Testis (tissue), 3 donors: ENCODE measurements around the gene C5orf47. TPM values are rescaled to one million over a fixed set of nuclear protein-coding genes. Genes with fewer than 3 reads are reported as not detected.

Source experiments
- DNase-seq: peaks from one replicate; pipeline ENCODE4 v3.0.0-alpha.2; 2019
- H3K27ac ChIP-seq, 2 donors: fragments of 200-600 bp; sonication (generic); one replicate each; pipeline ENCODE4 v1.5.1; 2019
- H3K27me3 ChIP-seq: fragments of 200-600 bp; sonication (generic); one replicate; pipeline ENCODE4 v1.5.1; 2019
- H3K36me3 ChIP-seq: fragments of 200-600 bp; sonication (generic); one replicate; pipeline ENCODE4 v1.5.1; 2017; ENCODE audit warnings: low read depth; ENCODE audit errors: missing control alignments
- H3K4me1 ChIP-seq: fragments of 200-600 bp; sonication (generic); one replicate; pipeline ENCODE4 v1.5.1; 2019
- H3K4me3 ChIP-seq, 2 donors: fragments of 200-600 bp; sonication (generic); one replicate each; pipeline ENCODE4 v1.5.1; 2017 to 2019
- H3K9me3 ChIP-seq: fragments of 200-600 bp; sonication (generic); one replicate; pipeline ENCODE4 v1.5.1; 2017
- POLR2A ChIP-seq: fragments of 450-650 bp; IDR thresholded peaks from one replicate; pipeline ENCODE4 v1.6.1; 2017; ENCODE audit warnings: antibody characterized with exemption, mild to moderate bottlenecking, moderate library complexity
- WGBS, 2 donors: methylation state at CpG; one replicate each; pipeline ENCODE4 v1.1.5; 2018; 5-methylcytosine and 5-hydroxymethylcytosine counted together
- intact Hi-C: fragments of 100-400 bp; cut with DNase I; formaldehyde crosslinking; loops from one replicate; pipeline ENCODE4 v1.15.1; 2023; ENCODE audit warnings: low total_unique reads
- polyA plus RNA-seq: library from polyadenylated mRNA; stranded (reverse); fragments of 350-450 nt; fragmentation: Illumina TruSeq; extraction: RNeasy Lipid Tissue Mini Kit (QIAGEN cat#74804); gene quantifications from one replicate; pipeline ENCODE4 v1.2.3, GENCODE V29; 2014; ENCODE audit warnings: low read depth, low replicate concordance; ENCODE audit not compliant: insufficient read depth
- total RNA-seq, 2 donors: library from RNA; depleted of rRNA; stranded (reverse); fragments of >200 nt; gene quantifications; one replicate each; pipeline ENCODE4 v1.2.3, GENCODE V29; 2016
- TF ChIP-seq, protein P1 (sequence below), 3 experiments: fragments of 450-650 bp in 2 of 3; fragments of 200-600 bp in 1 of 3; sonication (generic) in 1 of 3; IDR thresholded peaks; one replicate each; pipeline ENCODE4 v1.5.1; 2016 to 2019; ENCODE audit warnings: antibody characterized with exemption in 3 of 3, mild to moderate bottlenecking in 2 of 3, moderate library complexity in 1 of 3

The C5orf47 gene
- total and polyA plus RNA-seq, 3 donors from 2014 or later: 26.0 to 43.5 (median 29.0) TPM

DNA sequence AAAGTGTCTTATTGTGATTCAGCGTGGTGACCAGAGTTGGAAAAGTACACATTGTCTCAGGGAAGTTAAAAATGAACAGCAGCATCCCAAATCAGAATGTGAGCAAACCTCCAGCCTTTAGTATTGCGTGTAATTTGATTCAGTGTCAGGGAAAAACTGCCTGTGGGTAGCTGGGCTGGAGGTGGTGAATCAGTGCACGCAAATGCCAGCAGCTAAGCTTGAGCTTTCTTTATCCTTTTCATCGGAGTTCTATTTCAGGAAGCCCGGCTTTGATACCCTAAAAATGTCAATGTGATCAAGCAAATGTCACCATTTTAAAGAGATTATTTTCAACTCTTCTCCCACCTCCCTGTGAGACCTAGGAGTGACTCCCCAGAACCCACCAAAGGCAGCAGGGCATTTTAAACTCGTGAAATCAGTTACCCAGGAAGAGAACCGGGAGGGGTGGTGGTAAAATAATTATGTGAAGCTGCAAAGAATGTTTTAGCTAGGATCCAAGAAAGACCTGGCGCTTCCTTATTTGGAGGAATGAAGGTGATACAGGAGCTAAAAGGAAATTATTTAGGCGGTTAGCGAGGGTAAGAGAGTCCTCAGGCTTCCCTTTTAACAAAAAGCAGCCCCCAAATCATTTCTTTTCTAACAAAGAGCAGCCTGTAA is 25.7 kb upstream of the C5orf47 start:
- Histone ChIP-seq H3K4me1 (no peaks in the 10 kb centered on the region), H3K9me3 (no peaks in the 10 kb centered on the region), H3K36me3 (no peaks in the 10 kb centered on the region), H3K27me3 (no peaks in the 10 kb centered on the region), H3K27ac (no peak overlapping the region), H3K4me3 (no peak overlapping the region)
- TF ChIP-seq POLR2A: no peak
- intact Hi-C loops: no loop called here
- no peak for DNase-seq
- WGBS, 2 donors: 40 to 59% methylated on average over 10 of the region's 10 CpGs

DNA sequence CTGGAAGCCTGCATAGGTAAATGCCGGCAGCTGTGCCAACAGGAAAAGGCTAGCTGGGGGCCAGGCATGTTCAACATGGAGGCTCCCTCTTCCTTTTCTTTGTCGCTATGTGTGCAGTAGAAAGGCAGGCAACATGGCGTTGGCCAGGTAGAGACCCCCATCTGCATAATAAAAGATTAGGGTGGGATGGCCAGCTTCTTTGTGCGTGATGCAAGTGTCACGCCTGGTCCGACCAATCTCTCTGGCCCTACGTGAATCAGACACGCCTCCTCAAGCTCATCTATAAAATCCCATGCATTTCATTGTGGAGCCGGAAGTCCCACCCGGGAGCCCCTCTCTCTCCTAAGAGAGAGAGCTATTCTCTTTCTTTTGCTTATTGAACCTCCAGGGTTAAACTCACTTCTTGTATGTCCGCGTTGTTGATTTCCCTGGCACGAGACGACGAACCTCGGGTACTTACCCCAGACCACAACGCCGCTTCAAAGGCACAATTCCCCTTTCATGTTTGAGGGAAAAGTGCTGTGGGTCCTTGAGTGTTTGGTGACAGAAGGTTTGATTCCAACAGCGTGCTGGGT is 25.0 kb upstream of the C5orf47 start:
- TF ChIP-seq, protein P1, sequence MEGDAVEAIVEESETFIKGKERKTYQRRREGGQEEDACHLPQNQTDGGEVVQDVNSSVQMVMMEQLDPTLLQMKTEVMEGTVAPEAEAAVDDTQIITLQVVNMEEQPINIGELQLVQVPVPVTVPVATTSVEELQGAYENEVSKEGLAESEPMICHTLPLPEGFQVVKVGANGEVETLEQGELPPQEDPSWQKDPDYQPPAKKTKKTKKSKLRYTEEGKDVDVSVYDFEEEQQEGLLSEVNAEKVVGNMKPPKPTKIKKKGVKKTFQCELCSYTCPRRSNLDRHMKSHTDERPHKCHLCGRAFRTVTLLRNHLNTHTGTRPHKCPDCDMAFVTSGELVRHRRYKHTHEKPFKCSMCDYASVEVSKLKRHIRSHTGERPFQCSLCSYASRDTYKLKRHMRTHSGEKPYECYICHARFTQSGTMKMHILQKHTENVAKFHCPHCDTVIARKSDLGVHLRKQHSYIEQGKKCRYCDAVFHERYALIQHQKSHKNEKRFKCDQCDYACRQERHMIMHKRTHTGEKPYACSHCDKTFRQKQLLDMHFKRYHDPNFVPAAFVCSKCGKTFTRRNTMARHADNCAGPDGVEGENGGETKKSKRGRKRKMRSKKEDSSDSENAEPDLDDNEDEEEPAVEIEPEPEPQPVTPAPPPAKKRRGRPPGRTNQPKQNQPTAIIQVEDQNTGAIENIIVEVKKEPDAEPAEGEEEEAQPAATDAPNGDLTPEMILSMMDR (IDR thresholded peaks at IDR 0.05): no peak
- no peak for TF ChIP-seq POLR2A
- intact Hi-C loops: no loop called here
- Histone ChIP-seq H3K4me3 (no peak overlapping the region), H3K27me3 (no peaks in the 10 kb centered on the region), H3K4me1 (no peaks in the 10 kb centered on the region), H3K27ac (no peak overlapping the region), H3K36me3 (no peaks in the 10 kb centered on the region), H3K9me3 (no peaks in the 10 kb centered on the region)
- 55 to 56% methylated on average over 13 to 19 of the region's 19 CpGs for WGBS, 2 donors
- DNase-seq: no peak

DNA sequence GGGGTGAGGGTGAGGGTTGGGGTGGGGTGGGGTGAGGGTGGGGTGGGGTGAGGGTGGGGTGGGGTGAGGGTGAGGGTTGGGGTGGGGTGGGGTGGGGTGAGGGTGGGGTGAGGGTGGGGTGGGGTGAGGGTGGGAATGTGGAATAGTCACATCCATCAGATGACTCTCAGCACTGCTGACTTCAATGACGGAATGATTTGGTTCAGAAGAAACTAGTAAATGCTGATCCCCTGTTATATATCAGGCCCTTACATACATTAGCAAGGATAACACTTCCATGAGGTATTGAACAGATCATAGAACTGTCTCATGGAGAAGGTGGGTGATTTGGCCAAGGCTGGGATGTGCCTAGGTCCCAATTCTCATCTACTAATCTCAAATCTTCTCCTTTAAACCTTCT is 24.5 kb upstream of the C5orf47 start:
- no peaks in the 10 kb centered on the region for H3K27me3 ChIP-seq
- H3K4me1 ChIP-seq: no peaks in the 10 kb centered on the region
- intact Hi-C loops: no loop called here
- no peaks in the 10 kb centered on the region for H3K36me3 ChIP-seq
- WGBS, 2 donors: 67 to 83% methylated on average over 1 of the region's 1 CpG
- no peak overlapping the region for H3K27ac ChIP-seq
- DNase-seq: no peak
- no peaks in the 10 kb centered on the region for H3K9me3 ChIP-seq
- H3K4me3 ChIP-seq: no peak overlapping the region
- TF ChIP-seq, protein P1 (IDR thresholded peaks at IDR 0.05): no peak
- TF ChIP-seq POLR2A: no peak

DNA sequence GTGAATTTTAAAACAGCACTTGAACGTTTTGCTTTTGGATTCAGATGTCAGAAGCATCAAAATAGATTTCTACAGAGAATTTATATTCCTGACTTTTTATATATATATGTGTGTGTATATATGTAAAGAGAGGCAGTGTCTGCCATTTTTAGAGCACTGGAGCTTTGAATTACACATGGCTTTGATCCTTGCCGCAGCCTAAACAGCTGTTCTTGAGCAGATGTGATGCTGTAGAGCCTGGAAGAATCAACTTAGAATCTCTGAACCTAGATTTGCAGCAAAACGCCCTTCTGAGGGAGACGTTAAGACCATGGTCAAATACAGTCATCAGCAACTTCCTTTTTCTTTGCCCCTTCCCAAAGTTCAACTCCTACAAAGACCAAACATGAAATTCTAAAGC is 21.7 kb upstream of the C5orf47 start:
- Histone ChIP-seq H3K4me1 (no peaks in the 10 kb centered on the region), H3K9me3 (no peaks in the 10 kb centered on the region), H3K27ac (no peak overlapping the region), H3K36me3 (no peaks in the 10 kb centered on the region), H3K4me3 (no peak overlapping the region), H3K27me3 (no peaks in the 10 kb centered on the region)
- WGBS, 2 donors: 58 to 70% methylated on average over 4 of the region's 4 CpGs
- no peak for DNase-seq
- intact Hi-C loops: no loop called here
- TF ChIP-seq POLR2A: no peak
- TF ChIP-seq, protein P1 (IDR thresholded peaks at IDR 0.05): no peak

DNA sequence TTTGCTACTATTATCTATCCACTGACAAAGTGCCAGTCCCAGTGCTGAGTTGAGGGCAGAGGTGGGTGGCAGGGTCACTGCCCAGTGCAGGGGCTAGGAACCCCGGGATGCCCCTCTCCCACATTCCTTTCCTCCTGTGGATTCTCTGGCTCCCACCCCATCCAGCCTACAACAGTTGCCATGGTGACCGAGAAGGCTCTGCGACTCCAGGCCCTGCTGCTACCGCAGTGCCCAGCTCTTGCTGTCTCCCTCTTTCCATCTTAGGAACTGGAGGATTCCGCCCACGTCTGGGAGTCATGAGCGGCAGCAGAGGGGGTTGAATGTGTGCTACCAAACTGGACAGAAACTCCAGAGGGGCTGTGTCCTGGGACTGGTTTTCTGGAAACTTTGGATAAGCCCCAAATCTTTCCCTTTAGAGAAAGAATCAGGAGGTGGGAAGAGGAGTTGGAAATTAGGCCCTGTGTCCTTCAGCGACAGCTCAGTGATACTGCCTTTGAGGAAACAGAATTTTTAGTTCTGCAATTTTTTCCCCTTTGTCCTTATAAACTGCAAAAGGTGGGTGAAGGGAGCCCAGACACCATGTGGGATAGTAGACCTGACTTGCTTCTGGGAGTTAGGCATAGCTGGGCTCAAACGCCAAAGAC is 20.7 kb upstream of the C5orf47 start:
- H3K27ac ChIP-seq: no peak overlapping the region
- no peaks in the 10 kb centered on the region for H3K9me3 ChIP-seq
- WGBS, 2 donors: 74 to 76% methylated on average over 9 of the region's 9 CpGs
- no peak overlapping the region for H3K4me3 ChIP-seq
- intact Hi-C loops: no loop called here
- no peak for TF ChIP-seq POLR2A
- TF ChIP-seq, protein P1 (IDR thresholded peaks at IDR 0.05): no peak
- H3K27me3 ChIP-seq: no peaks in the 10 kb centered on the region
- no peaks in the 10 kb centered on the region for H3K4me1 ChIP-seq
- DNase-seq: no peak
- no peaks in the 10 kb centered on the region for H3K36me3 ChIP-seq
